Right ventricle myocardium inferior (tissue), 1 donor: Measurements from ENCODE around the gene ECE2. TPM values are rescaled to one million over a fixed set of nuclear protein-coding genes. Genes with fewer than 3 reads are reported as not detected.
"Not testable (repeated sequence)": the region's sequence is repeated elsewhere in the genome, so short reads cannot be mapped to it uniquely, and the experiment has no call there.

ENCODE experiments used
- ATAC-seq: fragments of 200-7000 bp; cut with Tn5 transposase; one replicate; pipeline ENCODE4 v1.9.1; 2020; ENCODE audit warnings: mild to moderate bottlenecking, moderate library complexity
- DNase-seq: peaks from one replicate; pipeline ENCODE4 v3.0.0; 2021; ENCODE audit errors: missing footprints
- intact Hi-C: fragments of 100-400 bp; cut with DNase I; formaldehyde crosslinking; loops from one replicate; pipeline ENCODE4 v1.11.0; 2022
- total RNA-seq: library from RNA; stranded (reverse); fragmentation: NEBNext Ultra II Directional; extraction: Animal tissue kit (Norgen Biotek cat#: 25700); gene quantifications from one replicate; pipeline ENCODE4 v1.2.1, GENCODE V29; 2021
- donor health status: DM: no; HTN: yes; CAD: no; lungs with severe emphysema.

The ECE2 gene
- total RNA-seq, 1 donor from 2014 or later, result not detected

- no peak for DNase-seq
- ATAC-seq, result peak; percentile 51
- intact Hi-C loops, result no loop called here
These were observed 14.5 kb upstream of the ECE2 start, which contains the start of gene CAMK2N2 for GRCh38 chr3:184261270-184261853. TSS of gene CAMK2N2 (minus strand) at chr3:184261553. CDS start at chr3:184261285, 268 bp downstream.

DNA sequence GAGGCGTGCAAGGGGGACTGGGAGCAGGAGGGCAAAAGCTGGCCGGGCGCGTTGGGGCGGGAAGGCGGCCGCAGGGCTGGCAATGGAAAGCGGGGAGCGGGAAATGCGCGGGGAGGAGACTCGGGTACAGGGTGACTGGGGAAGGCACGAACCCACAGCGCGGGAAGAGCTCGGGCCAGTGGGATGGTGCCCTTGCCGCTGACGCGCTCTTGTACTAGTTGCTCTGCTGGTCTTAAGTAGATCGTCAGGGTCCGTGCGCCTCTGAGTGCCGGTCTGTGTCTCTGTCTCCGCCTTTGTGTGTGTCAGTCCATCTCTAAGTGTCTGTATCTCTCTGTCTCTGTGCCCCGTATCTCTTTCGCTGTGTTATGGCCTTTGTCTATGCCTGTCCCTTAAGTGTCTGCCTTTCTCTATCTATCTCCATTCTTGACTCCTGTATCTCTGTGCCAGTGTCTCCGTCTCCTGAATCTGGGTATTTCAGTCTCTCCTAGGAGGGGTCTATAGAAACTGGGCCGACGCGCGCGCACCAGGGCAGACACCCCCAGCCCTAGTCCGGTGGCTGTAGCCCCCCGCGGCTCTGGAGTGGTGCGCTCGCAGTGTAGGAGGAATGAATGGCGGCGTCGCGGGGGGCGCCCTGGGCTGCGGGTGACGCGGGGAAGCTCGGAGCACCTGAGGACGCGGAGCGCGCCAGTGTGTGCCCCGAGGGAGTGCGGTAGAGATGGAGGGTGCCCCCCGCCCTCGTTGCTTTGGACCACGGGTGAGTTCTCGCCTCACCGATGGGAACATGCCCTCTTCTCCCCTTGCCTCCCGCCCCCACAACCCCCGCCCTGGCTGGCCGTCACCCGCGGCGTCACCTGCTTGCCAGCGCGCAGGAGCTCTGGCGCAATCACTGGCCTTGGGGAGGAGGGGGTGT lies 13.7 kb upstream of the ECE2 start:
- no peak for ATAC-seq
- intact Hi-C loops, result no loop called here
- DNase-seq, result no peak

GRCh38 chr3:184262764-184263179 lies 13.1 kb upstream of the ECE2 start:
- ATAC-seq (no peak), DNase-seq (no peak)
- intact Hi-C loops, result no loop called here

DNA sequence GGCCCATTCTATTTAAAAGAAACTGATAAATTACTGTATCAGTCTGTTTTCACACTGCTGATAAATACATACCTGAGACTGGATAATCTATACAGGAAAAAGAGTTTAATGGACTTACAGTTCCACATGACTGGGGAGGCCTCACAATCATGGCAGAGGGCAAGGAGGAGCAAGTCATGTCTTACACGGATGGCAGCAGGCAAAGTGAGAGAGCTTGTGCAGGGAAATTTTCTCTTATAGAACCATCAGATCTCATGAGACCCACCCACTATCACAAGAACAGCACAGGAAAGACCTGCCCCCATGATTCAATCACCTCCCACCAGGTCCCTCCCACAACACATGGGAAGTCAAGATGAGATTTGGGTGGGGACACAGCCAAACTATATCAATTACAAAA lies 8.6 kb upstream of the ECE2 start:
- DNase-seq, intact Hi-C loops, ATAC-seq: not testable (repeated sequence)

DNA sequence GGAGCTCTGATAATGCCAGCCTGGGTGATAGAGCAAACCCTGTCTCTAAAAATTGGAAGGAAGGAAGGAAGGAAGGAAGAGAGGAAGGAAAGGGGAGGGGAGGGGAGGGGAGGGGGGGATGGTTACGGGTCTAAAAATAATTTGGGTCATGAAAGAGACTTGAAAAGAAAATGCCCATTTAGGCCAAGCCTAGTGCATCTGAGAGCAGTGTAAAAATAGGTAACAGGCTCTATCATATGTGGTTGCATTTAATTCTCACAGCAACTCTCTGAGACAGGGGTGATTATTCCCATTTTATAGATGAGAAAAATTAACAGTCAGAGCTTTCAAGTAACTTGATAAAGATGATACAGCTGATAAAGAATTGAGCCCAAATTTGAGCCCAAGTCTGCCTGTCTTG lies 3.6 kb upstream of the ECE2 start:
- no peak for DNase-seq
- ATAC-seq, result no peak
- intact Hi-C loops, result no loop called here

DNA sequence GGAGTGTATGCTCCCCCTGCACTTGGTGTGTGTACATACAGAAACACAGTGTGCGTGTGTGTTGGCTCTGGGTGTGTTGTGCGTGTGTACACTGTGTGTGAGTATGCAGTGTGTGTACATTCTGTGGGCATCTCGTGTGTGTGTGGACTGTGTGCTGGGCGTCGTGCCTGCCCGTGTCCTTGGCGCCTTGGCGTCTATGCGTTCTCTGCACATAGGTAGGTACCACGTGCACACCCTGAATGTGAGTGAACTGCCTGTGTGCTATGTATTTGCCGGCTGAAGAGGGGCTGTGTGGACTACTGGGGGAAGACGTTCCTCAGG lies 481 bp upstream of the ECE2 start:
- ATAC-seq, result no peak
- intact Hi-C loops, result no loop called here
- DNase-seq, result no peak

GRCh38 chr3:184277366-184277765 lies 1.5 kb downstream of the ECE2 start:
- ATAC-seq, result no peak
- DNase-seq, result no peak

GRCh38 chr3:184282941-184283340 lies 7.1 kb downstream of the ECE2 start:
- ATAC-seq (no peak), DNase-seq (no peak)
- intact Hi-C loops, result no loop called here

More at GRCh38 chr3:184277366-184277765, 1.5 kb downstream of the ECE2 start:
- intact Hi-C loops, result no loop called here

GRCh38 chr3:184283681-184284080 lies 7.9 kb downstream of the ECE2 start:
- ATAC-seq (no peak), DNase-seq (no peak)
- intact Hi-C loops, result no loop called here

DNA sequence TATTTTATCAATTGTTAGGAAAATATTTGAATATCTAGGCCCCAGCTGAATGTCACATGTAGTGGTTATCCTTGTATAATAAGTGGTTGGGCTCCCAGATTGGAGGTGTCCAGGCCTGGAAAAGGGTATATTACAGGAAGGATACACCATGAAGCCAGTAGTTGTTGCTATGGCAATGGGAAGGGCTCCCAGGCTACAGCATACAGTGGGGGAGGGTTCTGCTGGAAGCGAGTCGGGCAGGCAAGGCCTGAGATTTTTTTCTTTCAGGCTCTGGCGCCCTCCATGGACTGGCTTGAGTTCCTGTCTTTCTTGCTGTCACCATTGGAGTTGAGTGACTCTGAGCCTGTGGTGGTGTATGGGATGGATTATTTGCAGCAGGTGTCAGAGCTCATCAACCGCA lies 8.9 kb downstream of the ECE2 start:
- intact Hi-C loops, result no loop called here
- DNase-seq, result no peak
- ATAC-seq, result peak; percentile 37

DNA sequence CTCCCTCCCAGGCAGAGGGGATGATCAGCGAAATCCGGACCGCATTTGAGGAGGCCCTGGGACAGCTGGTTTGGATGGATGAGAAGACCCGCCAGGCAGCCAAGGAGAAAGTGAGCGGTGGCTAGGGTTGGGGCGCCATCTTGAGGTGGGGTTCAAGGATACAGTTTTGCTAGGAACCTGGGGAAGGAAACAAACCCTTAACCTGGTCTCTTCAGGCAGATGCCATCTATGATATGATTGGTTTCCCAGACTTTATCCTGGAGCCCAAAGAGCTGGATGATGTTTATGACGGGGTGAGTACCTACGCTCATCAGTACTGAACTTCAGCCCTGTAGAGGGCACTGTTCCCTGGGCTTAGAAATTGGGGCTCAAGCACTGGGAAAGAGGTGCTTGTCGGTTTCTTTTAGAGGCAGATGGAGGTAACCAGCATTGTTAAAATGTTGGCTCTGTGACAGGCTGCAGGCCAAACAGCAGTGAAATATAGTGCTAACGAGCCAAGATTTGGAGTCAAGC lies 13.7 kb downstream of the ECE2 start:
- ATAC-seq (peak; percentile 18), DNase-seq (no peak)
- intact Hi-C loops, result no loop called here

DNA sequence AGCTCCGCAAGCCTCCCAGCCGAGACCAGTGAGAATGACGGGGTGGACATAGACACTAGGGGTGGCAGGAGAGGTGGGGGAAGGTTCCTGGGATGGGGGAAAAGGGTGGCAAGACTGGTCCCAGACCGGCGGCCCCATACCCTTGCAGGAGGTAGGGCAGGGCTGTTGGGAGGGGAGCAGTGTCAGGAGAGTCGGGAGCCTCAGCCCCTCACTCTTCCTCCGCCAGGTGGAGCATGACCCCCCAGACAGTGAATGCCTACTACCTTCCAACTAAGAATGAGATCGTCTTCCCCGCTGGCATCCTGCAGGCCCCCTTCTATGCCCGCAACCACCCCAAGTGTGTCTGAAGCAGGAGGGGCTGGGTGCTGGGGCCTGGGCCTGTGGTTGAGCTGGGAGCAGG lies 14.5 kb downstream of the ECE2 start:
- intact Hi-C loops, result no loop called here
- DNase-seq (no peak), ATAC-seq (no peak)

DNA sequence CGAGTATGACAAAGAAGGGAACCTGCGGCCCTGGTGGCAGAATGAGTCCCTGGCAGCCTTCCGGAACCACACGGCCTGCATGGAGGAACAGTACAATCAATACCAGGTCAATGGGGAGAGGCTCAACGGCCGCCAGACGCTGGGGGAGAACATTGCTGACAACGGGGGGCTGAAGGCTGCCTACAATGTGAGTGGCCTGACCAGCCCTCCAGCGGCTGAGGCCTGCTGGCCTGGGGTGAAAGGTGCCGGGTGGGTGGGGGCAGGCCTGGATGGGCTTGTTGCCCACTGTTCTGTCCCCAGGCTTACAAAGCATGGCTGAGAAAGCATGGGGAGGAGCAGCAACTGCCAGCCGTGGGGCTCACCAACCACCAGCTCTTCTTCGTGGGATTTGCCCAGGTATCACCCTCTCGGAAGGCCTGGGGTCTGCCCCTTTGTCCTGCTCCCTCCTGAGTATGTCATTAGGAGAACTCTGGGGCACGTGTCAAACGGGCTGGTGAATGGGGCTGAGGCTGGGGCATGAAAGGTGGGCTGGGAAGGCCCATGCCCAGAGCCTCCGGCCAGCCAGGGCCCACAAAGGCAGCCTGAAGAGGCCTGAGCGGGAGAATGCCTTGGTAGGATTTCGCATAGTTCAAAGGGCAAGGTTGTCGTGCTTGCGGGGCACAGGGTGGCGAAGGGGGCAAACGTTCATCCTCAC lies 15.4 kb downstream of the ECE2 start:
- intact Hi-C loops, result no loop called here
- DNase-seq, result no peak

DNA sequence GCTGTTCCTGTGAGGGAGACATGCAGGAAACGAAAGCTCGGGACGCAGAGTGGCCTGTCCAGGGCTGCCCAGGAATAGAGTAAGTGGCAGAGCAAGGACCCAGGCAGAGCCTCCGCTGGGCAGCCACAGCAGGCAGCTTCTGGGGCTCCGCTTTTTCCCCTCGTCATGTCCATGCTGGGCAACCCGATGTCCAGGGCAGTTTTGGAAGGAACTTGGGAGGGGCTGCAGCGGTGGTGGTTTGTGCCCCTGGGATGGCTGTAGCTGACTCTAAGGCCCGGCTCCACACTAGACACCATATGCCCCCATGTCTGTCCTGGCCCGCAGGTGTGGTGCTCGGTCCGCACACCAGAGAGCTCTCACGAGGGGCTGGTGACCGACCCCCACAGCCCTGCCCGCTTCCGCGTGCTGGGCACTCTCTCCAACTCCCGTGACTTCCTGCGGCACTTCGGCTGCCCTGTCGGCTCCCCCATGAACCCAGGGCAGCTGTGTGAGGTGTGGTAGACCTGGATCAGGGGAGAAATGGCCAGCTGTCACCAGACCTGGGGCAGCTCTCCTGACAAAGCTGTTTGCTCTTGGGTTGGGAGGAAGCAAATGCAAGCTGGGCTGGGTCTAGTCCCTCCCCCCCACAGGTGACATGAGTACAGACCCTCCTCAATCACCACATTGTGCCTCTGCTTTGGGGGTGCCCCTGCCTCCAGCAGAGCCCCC lies 16.1 kb downstream of the ECE2 start:
- ATAC-seq (no peak), DNase-seq (no peak)
- intact Hi-C loops, result no loop called here

More for the DNA sequence above, 15.4 kb downstream of the ECE2 start:
- ATAC-seq, result no peak

DNA sequence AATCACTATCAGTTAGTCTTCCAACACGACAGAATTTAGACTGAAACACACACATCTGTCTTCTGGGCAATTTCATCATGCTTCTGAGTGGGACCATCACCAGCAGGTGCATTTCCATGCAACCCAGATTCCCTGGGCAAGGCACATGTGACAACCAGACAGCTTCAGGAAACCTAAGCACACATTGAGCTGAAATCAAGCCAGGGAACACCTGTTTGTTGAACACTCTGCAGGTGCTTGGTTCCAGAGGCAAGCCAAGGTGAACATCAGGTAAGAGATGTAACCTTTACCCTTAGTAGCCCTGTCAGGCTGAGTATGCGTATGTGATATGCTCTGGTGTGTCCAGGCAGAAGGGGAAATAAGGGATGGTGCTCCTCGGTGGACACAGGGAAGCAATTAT lies 19.9 kb downstream of the ECE2 start:
- intact Hi-C loops, result loop anchor here (5.0 kb wide), 1 partner anchor 398 kb away; no protein-coding TSS in a partner anchor
- DNase-seq, result no peak
- ATAC-seq, result no peak

- DNase-seq, result no peak
- no peak for ATAC-seq
- intact Hi-C loops, result loop anchor here (5.0 kb wide), 1 partner anchor 399 kb away; no protein-coding TSS in a partner anchor
These were observed 20.8 kb downstream of the ECE2 start for GRCh38 chr3:184296616-184297015.

DNA sequence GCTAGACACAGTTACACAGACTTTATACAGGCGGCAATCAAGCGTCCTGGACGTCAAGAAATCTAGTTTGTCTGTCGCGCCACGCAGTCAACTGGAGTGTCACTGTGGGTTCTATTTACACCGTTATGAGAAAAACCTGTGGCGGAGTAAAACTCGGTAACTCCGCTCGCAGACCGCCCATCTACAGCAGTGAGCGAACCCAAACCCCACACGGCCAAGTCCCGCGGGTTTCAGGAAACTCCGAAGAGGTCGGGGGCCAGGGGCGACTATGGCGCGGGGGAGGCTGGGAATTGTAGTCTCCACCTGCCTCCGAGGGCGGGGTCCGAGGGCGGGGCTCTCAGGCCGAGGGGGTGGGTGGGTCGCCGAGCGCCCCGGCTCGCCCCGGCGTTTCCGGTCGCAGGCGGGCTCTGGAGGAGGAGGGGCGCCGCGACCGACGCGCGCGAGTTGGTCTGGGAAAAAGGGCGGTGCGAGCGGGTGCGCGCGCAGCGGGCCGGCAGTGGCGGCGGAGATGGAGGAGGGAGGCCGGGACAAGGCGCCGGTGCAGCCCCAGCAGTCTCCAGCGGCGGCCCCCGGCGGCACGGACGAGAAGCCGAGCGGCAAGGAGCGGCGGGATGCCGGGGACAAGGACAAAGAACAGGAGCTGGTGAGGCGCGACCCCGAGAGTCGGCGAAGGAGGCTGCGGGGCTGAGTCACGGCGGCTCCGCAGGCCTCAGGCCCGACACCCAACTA lies 23.1 kb downstream of the ECE2 start, which contains the start of gene PSMD2:
Gene PSMD2, plus strand, starts transcription at position 483 of the 729 bp plus-strand sequence. Its CDS starts 26 bp downstream, at position 509.
- DNase-seq, result peak; percentile 99
- intact Hi-C loops, result loop anchor here (1.0 to 5.0 kb wide), 3 partner anchors 15 to 402 kb away; partner anchors contain the start of genes ABCF3 and EIF4G1

More for the DNA sequence above, 23.1 kb downstream of the ECE2 start, which contains the start of gene PSMD2:
- ATAC-seq, result peak; percentile 99
